IPS-20b (cell line): ENCODE results near the gene CLTRN.
"Not testable (repeated sequence)": the region's sequence is repeated elsewhere in the genome, so short reads cannot be mapped to it uniquely, and the experiment has no call there.

Experiments
- H3K27ac ChIP-seq: one replicate; pipeline ENCODE4 v1.5.1; 2013; ENCODE audit warnings: low read length
- H3K27me3 ChIP-seq: 2 replicates; pipeline ENCODE4 v1.6.1; 2013; ENCODE audit warnings: mild to moderate bottlenecking, low read length, inconsistent platforms; ENCODE audit not compliant: insufficient read depth
- H3K36me3 ChIP-seq: 2 replicates; pipeline ENCODE4 v1.6.1; 2013; ENCODE audit warnings: low read depth, mild to moderate bottlenecking, inconsistent platforms, low read length, moderate library complexity; ENCODE audit not compliant: insufficient read depth
- H3K4me1 ChIP-seq: 2 replicates; pipeline ENCODE4 v1.6.1; 2013; ENCODE audit warnings: mild to moderate bottlenecking, control low read depth, inconsistent platforms, low read length, moderate library complexity; ENCODE audit not compliant: insufficient read depth
- H3K4me3 ChIP-seq: 2 replicates; pipeline ENCODE4 v1.5.1; 2013; ENCODE audit warnings: mild to moderate bottlenecking, low read length, inconsistent platforms
- H3K9ac ChIP-seq: 2 replicates; pipeline ENCODE4 v1.6.1; 2013; ENCODE audit warnings: low read depth, mild to moderate bottlenecking, inconsistent platforms, low read length, moderate library complexity
- H3K9me3 ChIP-seq: 2 replicates; pipeline ENCODE4 v1.6.1; 2013; ENCODE audit warnings: mild to moderate bottlenecking, low read depth, low read length, inconsistent platforms; ENCODE audit not compliant: insufficient read depth

The CLTRN gene, protein sequence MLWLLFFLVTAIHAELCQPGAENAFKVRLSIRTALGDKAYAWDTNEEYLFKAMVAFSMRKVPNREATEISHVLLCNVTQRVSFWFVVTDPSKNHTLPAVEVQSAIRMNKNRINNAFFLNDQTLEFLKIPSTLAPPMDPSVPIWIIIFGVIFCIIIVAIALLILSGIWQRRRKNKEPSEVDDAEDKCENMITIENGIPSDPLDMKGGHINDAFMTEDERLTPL

DNA sequence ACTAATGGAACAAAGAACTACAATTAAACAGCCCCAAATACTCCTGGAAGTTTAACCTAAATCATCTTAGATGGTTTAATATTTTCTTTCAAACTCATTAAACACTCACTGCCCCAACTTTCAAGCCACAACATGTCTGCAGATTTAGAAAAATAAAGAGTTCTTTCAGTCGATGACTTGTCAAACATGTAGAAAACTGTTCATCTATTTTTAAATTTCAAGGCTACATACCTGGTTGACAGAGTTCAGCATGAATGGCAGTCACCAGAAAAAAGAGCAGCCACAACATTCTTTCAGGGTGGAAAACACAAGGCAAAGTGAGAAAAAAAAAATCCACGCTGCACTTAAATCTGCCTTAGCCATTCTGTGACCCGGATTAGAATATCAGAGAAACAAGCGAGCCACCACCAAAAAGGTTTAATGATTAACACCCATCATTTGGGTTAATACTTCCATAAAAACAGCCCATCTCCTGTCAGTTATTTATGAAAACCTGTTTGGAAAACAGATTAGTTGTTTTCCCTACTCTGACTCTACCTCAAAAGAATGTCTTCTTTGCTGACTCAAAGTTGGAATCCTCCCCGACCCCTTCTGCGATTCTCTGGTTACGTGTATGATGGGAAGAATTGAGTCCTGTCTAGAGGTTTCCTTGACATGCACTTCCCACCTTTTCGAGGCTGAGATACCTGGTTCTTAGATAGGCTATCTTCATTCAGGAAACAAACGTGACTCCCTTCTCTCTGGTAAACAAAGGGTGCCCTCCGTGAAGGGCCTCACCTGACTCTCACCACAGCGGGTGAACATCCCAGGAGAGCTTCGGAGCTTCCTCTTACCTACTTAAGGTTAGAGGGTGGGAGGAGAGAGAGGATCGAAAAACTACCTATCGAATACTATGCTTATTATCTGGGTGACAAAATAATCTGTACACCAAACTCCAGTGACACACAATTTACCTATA, at the start of gene CLTRN:
TSS of gene CLTRN (minus strand) at position 319 of the 958 bp plus-strand sequence. CDS start at position 289, 30 bp downstream.
- Histone ChIP-seq H3K4me3 (no peak within 1 kb of the TSS), H3K9ac (no peak within 1 kb of the TSS), H3K27me3 (no peaks in the 10 kb centered on the region), H3K36me3 (no peaks in the 10 kb centered on the region), H3K4me1 (no peaks in the 10 kb centered on the region), H3K9me3 (no peaks in the 10 kb centered on the region), H3K27ac (no peak within 1 kb of the TSS)

DNA sequence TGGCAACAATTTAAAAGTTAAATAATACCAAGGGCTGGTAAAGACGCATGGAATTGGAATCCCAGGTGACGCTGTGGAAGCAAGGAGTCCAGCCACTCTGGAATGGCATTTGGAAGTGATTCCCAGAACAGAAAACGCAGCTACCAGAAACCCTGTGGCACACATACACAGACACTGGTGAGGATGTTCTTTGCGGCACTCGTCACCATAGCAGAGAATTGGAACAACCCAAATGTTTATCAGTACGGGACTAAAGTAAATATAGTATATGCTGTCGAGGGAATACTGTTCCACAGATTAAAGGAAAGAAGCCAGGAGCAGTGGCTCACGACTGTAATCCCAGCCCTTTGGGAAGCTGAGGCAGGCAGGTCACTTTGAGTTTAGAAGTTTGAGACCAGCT, 39.7 kb upstream of the CLTRN start:
- H3K4me3 ChIP-seq, H3K9ac ChIP-seq, H3K36me3 ChIP-seq, H3K9me3 ChIP-seq, H3K27me3 ChIP-seq, H3K4me1 ChIP-seq, H3K27ac ChIP-seq: not testable (repeated sequence)

DNA sequence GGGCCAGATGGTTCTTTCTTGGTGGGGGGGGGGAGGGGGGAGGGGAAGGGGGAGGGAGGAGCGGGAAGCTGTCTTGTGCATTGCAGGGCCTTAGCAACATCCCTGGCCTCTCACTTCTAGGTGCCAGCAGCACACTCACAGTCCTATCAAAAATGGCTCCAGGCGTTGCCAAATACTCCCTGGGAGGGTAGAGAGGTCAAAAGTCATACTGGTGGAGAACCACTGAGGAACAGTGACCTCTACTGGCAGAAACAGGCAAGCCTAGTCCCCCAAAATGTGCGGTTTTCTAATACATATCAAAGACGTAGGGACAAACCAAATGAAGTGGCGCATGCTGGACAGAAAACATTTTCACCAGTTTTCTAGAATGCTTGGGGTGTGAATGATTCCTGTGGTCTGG, 39.2 kb upstream of the CLTRN start:
- not testable (repeated sequence) for H3K36me3 ChIP-seq, H3K9ac ChIP-seq, H3K4me3 ChIP-seq, H3K4me1 ChIP-seq, H3K9me3 ChIP-seq, H3K27me3 ChIP-seq, H3K27ac ChIP-seq

DNA sequence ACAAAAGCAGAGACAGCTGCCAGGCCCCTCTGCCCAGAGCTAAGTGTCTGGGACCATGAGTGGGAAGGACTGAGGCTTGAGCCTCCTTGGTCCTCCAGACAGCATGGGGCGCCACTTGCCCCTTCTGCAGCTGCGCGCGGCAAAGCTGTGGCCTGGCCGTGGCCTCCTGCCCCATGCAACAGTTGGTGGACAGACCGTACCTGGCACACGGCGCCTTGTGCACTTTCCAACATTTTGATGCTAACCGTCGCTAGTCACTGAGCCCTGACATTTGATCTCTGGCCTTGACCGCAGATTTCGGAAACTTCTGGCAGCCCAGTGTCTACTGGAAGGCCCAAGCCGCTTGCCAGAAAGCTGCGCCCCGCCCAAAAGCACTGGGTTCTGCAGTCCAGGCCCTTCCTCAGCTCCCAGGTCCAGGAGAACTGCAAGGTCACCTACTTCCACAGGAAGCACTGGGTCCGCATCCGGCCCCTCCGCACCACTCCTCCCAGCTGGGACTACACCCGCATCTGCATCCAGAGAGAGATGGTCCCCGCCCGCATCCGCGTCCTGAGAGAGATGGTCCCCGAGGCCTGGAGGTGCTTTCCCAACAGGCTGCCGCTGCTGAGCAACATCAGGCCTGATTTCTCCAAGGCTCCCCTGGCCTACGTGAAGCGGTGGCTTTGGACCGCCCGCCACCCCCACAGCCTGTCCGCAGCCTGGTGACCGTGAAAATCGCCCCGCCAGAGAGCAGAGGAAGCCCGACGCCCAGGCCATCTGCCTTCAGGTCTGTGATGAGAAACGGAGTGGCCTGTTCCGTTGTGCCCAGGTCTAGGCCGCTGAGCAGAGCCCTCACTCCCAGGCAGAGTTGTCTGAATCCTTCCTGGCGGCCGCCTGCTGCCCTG, 38.1 kb upstream of the CLTRN start:
- Histone ChIP-seq H3K36me3 (peaks cover 4% of the 10 kb centered on the region; the same call in 1 of the 2 replicates), H3K4me3 (no peak overlapping the region), H3K27ac (no peak overlapping the region), H3K9ac (no peak overlapping the region), H3K9me3 (no peaks in the 10 kb centered on the region), H3K27me3 (no peaks in the 10 kb centered on the region), H3K4me1 (no peaks in the 10 kb centered on the region)

DNA sequence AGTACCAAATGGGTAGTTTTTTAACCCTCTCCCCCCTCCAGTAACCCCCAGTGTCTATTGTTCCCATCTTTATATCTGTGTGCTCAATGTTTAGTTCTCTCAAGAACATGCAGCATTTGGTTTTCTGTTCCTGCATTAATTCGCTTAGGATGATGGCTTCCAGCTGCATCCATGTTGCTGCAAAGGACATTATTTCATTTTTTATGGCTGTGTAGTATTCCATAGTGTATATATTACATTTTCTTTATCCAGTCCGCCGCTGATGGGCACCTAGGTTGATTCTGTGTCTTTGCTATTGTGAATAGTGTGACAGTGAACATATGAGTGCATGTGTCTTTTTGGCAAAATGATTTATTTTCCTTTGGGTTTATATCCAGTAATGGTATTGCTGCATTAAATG, 31.9 kb upstream of the CLTRN start:
- peaks cover 28% of the 10 kb centered on the region for H3K36me3 ChIP-seq
- no peaks in the 10 kb centered on the region for H3K9me3 ChIP-seq
- H3K9ac ChIP-seq: no peak overlapping the region
- no peak overlapping the region for H3K27ac ChIP-seq
- no peaks in the 10 kb centered on the region for H3K4me1 ChIP-seq
- no peaks in the 10 kb centered on the region for H3K27me3 ChIP-seq
- no peak overlapping the region for H3K4me3 ChIP-seq

DNA sequence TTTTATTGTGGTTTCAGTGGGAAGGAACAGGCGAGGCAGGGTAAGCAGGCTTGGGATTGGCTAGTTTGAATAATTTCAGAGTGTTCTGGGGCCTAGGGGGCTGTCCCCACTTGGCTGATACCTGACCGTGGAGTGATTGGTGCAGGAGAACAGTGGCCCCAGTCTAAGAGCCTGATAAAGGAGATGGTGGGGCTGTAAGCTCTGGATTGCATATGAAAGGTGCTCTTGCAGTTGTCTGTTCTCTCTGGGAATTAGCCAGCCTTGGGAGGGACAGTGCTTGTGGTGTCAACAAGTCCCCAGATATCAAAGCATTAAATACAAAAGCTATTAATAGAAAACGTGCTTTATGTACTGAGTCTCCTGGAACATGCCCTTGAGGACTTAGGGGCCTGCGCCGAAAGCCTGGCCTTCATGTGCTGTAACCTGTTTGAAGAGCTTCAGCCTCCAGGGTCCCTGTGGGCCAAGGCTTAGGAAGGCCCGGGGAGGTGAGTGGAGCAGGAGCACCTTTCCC, 30.4 kb upstream of the CLTRN start:
- no peak overlapping the region for H3K27ac ChIP-seq
- H3K9me3 ChIP-seq: no peaks in the 10 kb centered on the region
- H3K4me1 ChIP-seq: no peaks in the 10 kb centered on the region
- no peak overlapping the region for H3K4me3 ChIP-seq
- H3K36me3 ChIP-seq: peaks cover 37% of the 10 kb centered on the region
- H3K27me3 ChIP-seq: no peaks in the 10 kb centered on the region
- no peak overlapping the region for H3K9ac ChIP-seq

DNA sequence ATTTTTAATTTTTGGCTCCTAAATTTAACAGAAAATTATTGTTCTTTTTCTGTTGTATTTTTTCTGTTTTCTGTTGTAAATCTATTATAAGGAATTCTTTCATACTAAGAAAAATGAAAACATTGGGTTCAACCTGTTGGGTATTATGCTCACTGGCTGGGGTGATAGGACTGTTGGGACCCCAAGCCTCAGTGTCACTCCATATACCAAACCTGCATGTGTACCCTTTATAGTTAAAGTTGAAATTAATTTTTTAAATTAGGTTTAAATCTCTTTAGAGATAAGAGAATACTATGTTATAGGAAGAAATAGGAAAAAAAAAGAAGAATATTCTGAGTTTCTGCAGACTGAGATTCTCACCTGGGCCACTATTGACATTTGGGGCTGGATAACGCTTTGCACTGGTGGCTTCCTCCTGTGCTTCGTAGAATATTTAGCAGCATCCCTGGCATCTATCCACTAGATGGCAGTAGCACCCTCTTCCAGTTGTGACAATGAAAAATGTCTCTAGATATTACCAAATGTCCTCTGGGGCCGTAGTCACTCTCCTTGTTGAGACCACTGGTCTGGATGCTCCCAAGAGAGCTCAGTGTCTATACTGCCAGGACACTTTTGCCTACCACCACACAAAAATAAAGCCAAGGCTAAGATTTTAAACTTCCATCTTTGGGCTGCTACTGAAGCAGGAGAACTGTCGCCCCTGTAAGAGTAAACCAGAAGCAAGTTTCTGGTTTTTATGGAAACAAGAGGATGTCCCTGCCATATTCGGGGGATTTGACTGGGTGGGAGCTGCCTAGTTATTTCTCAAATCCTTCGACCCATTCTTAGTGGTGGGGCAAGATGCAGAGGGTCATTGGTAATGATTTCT, 22.4 kb upstream of the CLTRN start:
- Histone ChIP-seq H3K36me3 (peaks cover 22% of the 10 kb centered on the region), H3K4me3 (no peak overlapping the region), H3K9me3 (no peaks in the 10 kb centered on the region), H3K4me1 (no peaks in the 10 kb centered on the region), H3K27me3 (no peaks in the 10 kb centered on the region), H3K9ac (no peak overlapping the region), H3K27ac (no peak overlapping the region)

DNA sequence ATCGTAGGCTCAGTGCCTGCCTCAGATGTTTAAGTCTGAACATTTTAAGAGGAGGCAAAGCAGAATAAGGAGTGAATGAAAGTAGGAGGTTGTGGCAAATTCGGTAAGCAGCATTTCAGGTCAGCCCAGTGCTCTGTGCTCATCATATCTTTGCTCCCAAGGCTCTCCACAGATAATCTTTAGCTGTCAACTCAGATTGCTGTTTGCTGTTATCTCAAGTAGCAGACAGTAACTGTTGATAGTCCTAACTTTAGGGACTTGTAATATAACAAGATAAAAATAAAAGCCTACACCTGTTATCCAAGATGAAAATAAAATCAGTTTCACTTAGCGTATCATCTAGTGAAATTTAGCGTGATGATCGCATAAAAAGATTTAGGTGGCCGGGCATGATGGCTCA, 18.6 kb upstream of the CLTRN start:
- H3K36me3 ChIP-seq: peaks cover 22% of the 10 kb centered on the region; the same call in 1 of the 2 replicates
- H3K27ac ChIP-seq: no peak overlapping the region
- H3K9me3 ChIP-seq: no peaks in the 10 kb centered on the region
- no peak overlapping the region for H3K4me3 ChIP-seq
- no peak overlapping the region for H3K9ac ChIP-seq
- no peaks in the 10 kb centered on the region for H3K27me3 ChIP-seq
- no peaks in the 10 kb centered on the region for H3K4me1 ChIP-seq

DNA sequence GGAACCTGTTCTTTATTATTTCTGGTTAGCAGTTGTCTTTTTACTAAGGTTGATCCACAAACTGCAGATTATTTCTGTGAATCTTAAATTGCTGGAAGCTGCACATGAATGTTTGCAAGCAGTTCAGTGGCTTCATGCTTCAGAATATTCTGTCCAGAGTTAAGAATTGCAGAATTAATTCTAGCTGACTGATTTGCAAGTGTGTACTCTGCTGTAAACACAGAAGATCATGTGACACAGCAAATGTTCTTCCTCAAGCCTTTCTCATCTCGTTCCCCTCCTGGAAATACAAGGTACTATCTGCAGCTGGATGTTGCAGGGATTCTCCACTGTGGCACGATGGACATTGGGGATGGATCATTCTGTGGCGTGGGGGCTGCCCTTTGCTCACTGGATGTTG, 16.8 kb upstream of the CLTRN start:
- H3K4me1 ChIP-seq: no peaks in the 10 kb centered on the region
- H3K4me3 ChIP-seq: no peak overlapping the region
- peaks cover 22% of the 10 kb centered on the region; the same call in 1 of the 2 replicates for H3K36me3 ChIP-seq
- no peak overlapping the region for H3K27ac ChIP-seq
- no peaks in the 10 kb centered on the region for H3K27me3 ChIP-seq
- no peak overlapping the region for H3K9ac ChIP-seq
- H3K9me3 ChIP-seq: no peaks in the 10 kb centered on the region

DNA sequence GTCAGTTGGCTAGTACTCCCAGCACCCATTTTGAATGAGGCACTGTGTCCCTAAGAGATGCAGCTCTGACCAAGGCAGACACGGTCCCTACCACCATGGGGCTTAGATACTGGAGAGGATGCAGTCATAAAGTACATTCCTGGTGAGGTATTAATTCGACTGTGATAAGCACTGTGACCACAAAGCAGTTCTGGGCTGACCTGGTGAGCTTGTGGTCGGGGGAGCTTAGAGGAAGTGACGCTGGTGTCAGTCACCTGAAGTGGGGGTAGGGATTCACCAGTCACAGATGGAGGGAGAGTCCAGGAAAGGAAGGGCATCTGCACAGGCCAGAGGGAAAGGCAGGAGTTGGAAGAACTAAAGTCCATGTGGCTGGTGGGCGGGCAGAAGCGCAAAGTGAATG, 15.8 kb upstream of the CLTRN start:
- no peaks in the 10 kb centered on the region for H3K27me3 ChIP-seq
- no peak overlapping the region for H3K27ac ChIP-seq
- no peaks in the 10 kb centered on the region for H3K9me3 ChIP-seq
- H3K9ac ChIP-seq: no peak overlapping the region
- H3K4me1 ChIP-seq: no peaks in the 10 kb centered on the region
- H3K36me3 ChIP-seq: peaks cover 22% of the 10 kb centered on the region; the same call in 1 of the 2 replicates
- no peak overlapping the region for H3K4me3 ChIP-seq
